Hepatocyte (in vitro differentiated cells): ENCODE results near the gene SDK1.

Experiments used
- CTCF ChIP-seq: fragments of 200-600 bp; sonication (generic); IDR thresholded peaks from 2 replicates; pipeline ENCODE4 v1.5.1; 2016; ENCODE audit warnings: antibody characterized with exemption, mild to moderate bottlenecking; ENCODE audit not compliant: poor library complexity
- EZH2 ChIP-seq: fragments of 200-600 bp; sonication (generic); IDR thresholded peaks from 2 replicates; pipeline ENCODE4 v1.6.1; 2016; ENCODE audit warnings: antibody characterized with exemption, mild to moderate bottlenecking, borderline replicate concordance

GRCh38 chr7:4170997-4171786 is 870.1 kb downstream of the SDK1 start:
- TF ChIP-seq CTCF (no peak), EZH2 (no peak)
